K562 (cell line): ENCODE measurements around the gene SPNS2.

Experiments
- ATF1 ChIP-seq, 2 experiments: fragments of 450-650 bp in 1 of 2; IDR thresholded peaks; 2 replicates each; pipeline ENCODE4 v1.6.1; 2016; ENCODE audit warnings: missing compliant biosample characterization in 1 of 2, missing genetic modification characterization in 1 of 2
- ATF3 ChIP-seq, 2 experiments: fragments of 450-650 bp in 1 of 2; sonication (generic) in 1 of 2; formaldehyde crosslinking in 1 of 2; IDR thresholded peaks in 1 of 2; conservative IDR thresholded peaks in 1 of 2; 2 replicates each; pipeline versions ENCODE4 v1.6.1 to v1.8.1; 2016 to 2023; ENCODE audit warnings: mild to moderate bottlenecking in 2 of 2, moderate library complexity in 2 of 2, inconsistent platforms in 1 of 2, missing genetic modification reagents in 1 of 2
- CEBPB ChIP-seq: fragments of 450-650 bp; IDR thresholded peaks from 2 replicates; pipeline ENCODE4 v1.6.1; 2016; ENCODE audit warnings: missing genetic modification characterization, missing compliant biosample characterization
- CTCF ChIP-seq, 3 experiments: IDR thresholded peaks in 2 of 3; conservative IDR thresholded peaks in 1 of 3; 2 replicates each; pipeline ENCODE4 v1.5.1; 2011 to 2012; ENCODE audit warnings: low read length in 3 of 3, mild to moderate bottlenecking in 3 of 3, control low read depth in 2 of 3, improper control_type of control experiment in 1 of 3, inconsistent platforms in 1 of 3, low read depth in 1 of 3, mixed read lengths in 1 of 3, moderate library complexity in 1 of 3; ENCODE audit not compliant: insufficient read depth in 2 of 3
- JUN ChIP-seq, 2 experiments: sonication (generic) in 1 of 2; formaldehyde crosslinking in 1 of 2; IDR thresholded peaks; 2 replicates each; pipeline versions ENCODE4 v1.6.1 to v1.8.0; 2012 to 2022; ENCODE audit warnings: borderline replicate concordance in 2 of 2, mild to moderate bottlenecking in 2 of 2, improper control_type of control experiment in 1 of 2, low read depth in 1 of 2, low read length in 1 of 2, missing genetic modification reagents in 1 of 2
- KLF16 ChIP-seq: IDR thresholded peaks from 2 replicates; pipeline ENCODE4 v1.6.1; 2016; ENCODE audit warnings: antibody characterized with exemption
- PHF8 ChIP-seq: fragments of 200-600 bp; sonication (generic); IDR thresholded peaks from 2 replicates; pipeline ENCODE4 v1.6.1; 2012; ENCODE audit warnings: mixed run types, mild to moderate bottlenecking, inconsistent platforms, low read length, moderate library complexity, borderline replicate concordance
- RBFOX2 ChIP-seq: fragments of 200-400 bp; formaldehyde crosslinking; IDR thresholded peaks from 2 replicates; pipeline ENCODE4 v1.6.1; 2017; ENCODE audit warnings: low read depth, mild to moderate bottlenecking, low read length, moderate library complexity
- TCF7L2 ChIP-seq: fragments of 150-350 bp; IDR thresholded peaks from 2 replicates; pipeline ENCODE4 v1.6.1; 2016; ENCODE audit warnings: low read depth, mild to moderate bottlenecking, low read length, moderate library complexity
- ZEB2 ChIP-seq: fragments of 450-650 bp; IDR thresholded peaks from 2 replicates; pipeline ENCODE4 v1.6.1; 2016
- TF ChIP-seq, protein P1 (sequence below): sonication (generic); formaldehyde crosslinking; IDR thresholded peaks from 2 replicates; pipeline ENCODE4 v1.8.1; 2023; ENCODE audit warnings: mild to moderate bottlenecking, missing genetic modification reagents

- TF ChIP-seq ZEB2 (no peak), CTCF (IDR thresholded peaks at IDR 0.05 in 2 of 3, conservative IDR thresholded peaks at IDR 0.05 in 1 of 3; ENCODE audit: insufficient read depth in 2 of 3, low read depth in 1 of 3, low read length in 3 of 3) (no peak), JUN (IDR thresholded peaks at IDR 0.05; ENCODE audit: borderline replicate concordance, low read depth, low read length) (no peak), JUN (CRISPR knock-in tag; IDR thresholded peaks at IDR 0.05; ENCODE audit: borderline replicate concordance) (no peak), RBFOX2 (no peak), PHF8 (no peak), TCF7L2 (no peak), ATF3 (IDR thresholded peaks at IDR 0.05) (no peak), ATF3 (CRISPR knock-in tag; conservative IDR thresholded peaks at IDR 0.05) (no peak), ATF1 (CRISPR knock-in tag; IDR thresholded peaks at IDR 0.05) (no peak), ATF1 (tag; IDR thresholded peaks at IDR 0.05) (no peak), KLF16 (no peak), CEBPB (no peak)
- TF ChIP-seq, protein P1, sequence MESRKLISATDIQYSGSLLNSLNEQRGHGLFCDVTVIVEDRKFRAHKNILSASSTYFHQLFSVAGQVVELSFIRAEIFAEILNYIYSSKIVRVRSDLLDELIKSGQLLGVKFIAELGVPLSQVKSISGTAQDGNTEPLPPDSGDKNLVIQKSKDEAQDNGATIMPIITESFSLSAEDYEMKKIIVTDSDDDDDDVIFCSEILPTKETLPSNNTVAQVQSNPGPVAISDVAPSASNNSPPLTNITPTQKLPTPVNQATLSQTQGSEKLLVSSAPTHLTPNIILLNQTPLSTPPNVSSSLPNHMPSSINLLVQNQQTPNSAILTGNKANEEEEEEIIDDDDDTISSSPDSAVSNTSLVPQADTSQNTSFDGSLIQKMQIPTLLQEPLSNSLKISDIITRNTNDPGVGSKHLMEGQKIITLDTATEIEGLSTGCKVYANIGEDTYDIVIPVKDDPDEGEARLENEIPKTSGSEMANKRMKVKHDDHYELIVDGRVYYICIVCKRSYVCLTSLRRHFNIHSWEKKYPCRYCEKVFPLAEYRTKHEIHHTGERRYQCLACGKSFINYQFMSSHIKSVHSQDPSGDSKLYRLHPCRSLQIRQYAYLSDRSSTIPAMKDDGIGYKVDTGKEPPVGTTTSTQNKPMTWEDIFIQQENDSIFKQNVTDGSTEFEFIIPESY (CRISPR knock-in tag) = no peak
These were observed 46.2 kb downstream of the SPNS2 start for GRCh38 chr17:4544951-4545216.
